Neural cell (in vitro differentiated cells): Measurements from ENCODE around the gene OTUD4.

Experiments used
- CTCF ChIP-seq: fragments of 450-650 bp; IDR thresholded peaks from 2 replicates; pipeline ENCODE4 v1.5.1; 2014; ENCODE audit warnings: antibody characterized with exemption, mild to moderate bottlenecking, moderate library complexity; ENCODE audit not compliant: poor library complexity, severe bottlenecking
- EZH2 ChIP-seq: fragments of 200-600, 300-800 bp; shearing (Covaris generic), sonication (generic); IDR thresholded peaks from 2 replicates; pipeline ENCODE4 v1.6.1; 2014; ENCODE audit warnings: antibody characterized with exemption, low read length, borderline replicate concordance, mild to moderate bottlenecking; ENCODE audit not compliant: insufficient read depth, poor library complexity, severe bottlenecking
- RAD21 ChIP-seq: fragments of 450-650 bp; conservative IDR thresholded peaks from 2 replicates; pipeline ENCODE4 v1.6.1; 2014; ENCODE audit warnings: antibody characterized with exemption, mild to moderate bottlenecking, moderate library complexity

GRCh38 chr4:145171911-145172310 is 8.5 kb downstream of the OTUD4 start:
- no peak for TF ChIP-seq RAD21
- no peak for TF ChIP-seq CTCF
- TF ChIP-seq EZH2 = no peak
